K562 (cell line): ENCODE measurements around the gene THSD8. TPM values are rescaled to one million over a fixed set of nuclear protein-coding genes. Genes with fewer than 3 reads are reported as not detected.

Experiments used
- ATAC-seq: fragments of 200-7000 bp; cut with Tn5 transposase; 3 replicates; pipeline ENCODE4 v1.9.1; 2020; ENCODE audit warnings: moderate library complexity
- BruUV-seq: library from RNA; stranded (reverse); fragments of 400-500 nt; replicated peaks from 2 replicates; lab custom pipeline; 2021; lab: Mats Ljungman, UMichigan
- CTCF ChIA-PET: fragments of 300-600 bp; formaldehyde crosslinking; extraction: SDS; loops from one replicate; lab custom pipeline; 2021; ENCODE audit warnings: low intra/inter-chr PET ratio; lab: Yijun Ruan, JAX
- POLR2A ChIA-PET: fragments of 300-600, 350-650 bp; sonication (Branson Sonifier 250); formaldehyde crosslinking; extraction: SDS; loops from one replicate; lab custom pipeline; 2021; ENCODE audit warnings: antibody characterized with exemption, inconsistent platforms; lab: Yijun Ruan, JAX
- DNase-seq, 4 experiments: peaks; one replicate each; pipeline versions ENCODE4 v3.0.0 to v3.0.0-alpha.2; 2011 to 2018; ENCODE audit warnings: low spot score in 3 of 4, mixed read lengths in 3 of 4; ENCODE audit errors: extremely low read depth in 1 of 4
- FAIRE-seq: peaks from 2 replicates; lab custom pipeline; 2011; peaks lifted over from hg19 to GRCh38; lab: Jason Lieb, UNC
- H2AFZ ChIP-seq: 2 replicates; pipeline ENCODE4 v1.6.0; 2011; ENCODE audit warnings: low read depth, low read length, control low read depth, inconsistent platforms
- H3K27ac ChIP-seq: fragments of 200-600 bp; 3 replicates; pipeline ENCODE4 v1.8.0; 2011; ENCODE audit warnings: low read depth, mild to moderate bottlenecking, control low read depth, inconsistent platforms, low read length, moderate library complexity, mixed read lengths; ENCODE audit errors: extremely low read depth
- H3K27me3 ChIP-seq, 2 experiments: fragments of 300-600 bp in 1 of 2; 2 replicates in 1 of 2; 3 replicates in 1 of 2; pipeline versions ENCODE4 v1.6.0 to v1.8.0; 2011; ENCODE audit warnings: inconsistent platforms in 2 of 2, low read length in 2 of 2, mild to moderate bottlenecking in 1 of 2, mixed read lengths in 1 of 2, moderate library complexity in 1 of 2; ENCODE audit not compliant: control insufficient read depth in 2 of 2, insufficient read depth in 2 of 2
- H3K36me3 ChIP-seq: fragments of 300-600 bp; 3 replicates; pipeline ENCODE4 v1.8.0; 2011; ENCODE audit warnings: mild to moderate bottlenecking, low read length, inconsistent platforms; ENCODE audit not compliant: control insufficient read depth, insufficient read depth
- H3K4me1 ChIP-seq, 2 experiments: fragments of 200-600 bp in 1 of 2; replicated peaks in 1 of 2; 2 replicates in 1 of 2; 3 replicates in 1 of 2; pipeline versions ENCODE4 v1.5.1 to v1.8.0; 2011; ENCODE audit warnings: inconsistent platforms in 2 of 2, low read length in 2 of 2, mild to moderate bottlenecking in 1 of 2, mixed read lengths in 1 of 2, moderate library complexity in 1 of 2; ENCODE audit not compliant: control insufficient read depth in 2 of 2, insufficient read depth in 2 of 2
- H3K4me2 ChIP-seq: 2 replicates; pipeline ENCODE4 v1.6.1; 2011; ENCODE audit warnings: low read length, control low read depth, inconsistent platforms, mixed read lengths; ENCODE audit not compliant: insufficient read depth
- H3K4me3 ChIP-seq: fragments of 200-600 bp; sonication (generic), shearing (Covaris generic); 2 replicates; pipeline ENCODE4 v1.5.1; 2016; ENCODE audit warnings: control low read depth, inconsistent platforms
- H3K79me2 ChIP-seq: fragments of 200-600 bp; 3 replicates; pipeline ENCODE4 v1.8.0; 2011; ENCODE audit warnings: low read length, inconsistent platforms; ENCODE audit not compliant: control insufficient read depth, insufficient read depth
- H3K9ac ChIP-seq, 2 experiments: 2 replicates each; pipeline versions ENCODE4 v1.6.0 to v1.6.1; 2011; ENCODE audit warnings: low read depth in 2 of 2, low read length in 2 of 2, control low read depth in 1 of 2, inconsistent platforms in 1 of 2, mild to moderate bottlenecking in 1 of 2, mixed read lengths in 1 of 2; ENCODE audit not compliant: insufficient read depth in 1 of 2
- H3K9me1 ChIP-seq: one replicate; pipeline ENCODE4 v1.6.0; 2011; ENCODE audit warnings: inconsistent platforms, mild to moderate bottlenecking, low read length, moderate library complexity; ENCODE audit not compliant: control insufficient read depth, insufficient read depth
- H3K9me3 ChIP-seq: replicated peaks from 2 replicates; pipeline ENCODE4 v1.5.1; 2011; ENCODE audit warnings: low read depth, low read length, inconsistent platforms; ENCODE audit not compliant: control insufficient read depth, insufficient read depth
- H4K20me1 ChIP-seq: replicated peaks from 2 replicates; pipeline ENCODE4 v1.6.1; 2011; ENCODE audit warnings: low read length, inconsistent platforms, mixed read lengths; ENCODE audit not compliant: control insufficient read depth, insufficient read depth
- EP400 ChIP-seq: fragments of 450-650 bp; IDR thresholded peaks from 2 replicates; pipeline ENCODE4 v1.6.1; 2017; ENCODE audit warnings: antibody characterized with exemption, mild to moderate bottlenecking, moderate library complexity
- GABPA ChIP-seq: fragments of 200-800 bp; sonication (Bioruptor generic); conservative IDR thresholded peaks from 2 replicates; pipeline ENCODE4 v1.6.1; 2016; ENCODE audit warnings: low read depth, missing genetic modification characterization, missing compliant biosample characterization
- MCM3 ChIP-seq: fragments of 450-650 bp; IDR thresholded peaks from 2 replicates; pipeline ENCODE4 v1.6.1; 2016
- NFE2L1 ChIP-seq: fragments of 450-650 bp; IDR thresholded peaks from 2 replicates; pipeline ENCODE4 v1.6.1; 2016; ENCODE audit warnings: missing genetic modification characterization, low read depth, mild to moderate bottlenecking, missing compliant biosample characterization, moderate library complexity, borderline replicate concordance
- NR4A1 ChIP-seq, 2 experiments: fragments of 250-450 bp in 1 of 2; fragments of 450-650 bp in 1 of 2; sonication (Bioruptor Pico) in 1 of 2; IDR thresholded peaks; 2 replicates each; pipeline versions ENCODE4 v1.4.0 to v1.6.1; 2016 to 2020; ENCODE audit warnings: mild to moderate bottlenecking in 2 of 2, missing compliant biosample characterization in 1 of 2, missing genetic modification characterization in 1 of 2, moderate library complexity in 1 of 2
- SNIP1 ChIP-seq: fragments of 450-650 bp; IDR thresholded peaks from 2 replicates; pipeline ENCODE4 v1.7.1; 2017; ENCODE audit warnings: low read depth, mild to moderate bottlenecking
- TOE1 ChIP-seq, 2 experiments: fragments of 450-650 bp in 1 of 2; sonication (generic) in 1 of 2; formaldehyde crosslinking in 1 of 2; IDR thresholded peaks; 2 replicates each; pipeline versions ENCODE4 v1.7.1 to v1.8.0; 2016 to 2022; ENCODE audit warnings: borderline replicate concordance in 2 of 2, mild to moderate bottlenecking in 2 of 2, antibody characterized with exemption in 1 of 2, inconsistent platforms in 1 of 2, low read depth in 1 of 2, missing genetic modification reagents in 1 of 2, moderate library complexity in 1 of 2
- ZBTB9 ChIP-seq: fragments of 450-650 bp; formaldehyde crosslinking; IDR thresholded peaks from 2 replicates; pipeline ENCODE4 v1.4.0; 2020; ENCODE audit warnings: mild to moderate bottlenecking, moderate library complexity
- ZNF354B ChIP-seq: fragments of 250-450 bp; sonication (Bioruptor Pico); IDR thresholded peaks from 2 replicates; pipeline ENCODE4 v1.4.0; 2020
- ZNF395 ChIP-seq: fragments of 200-800 bp; sonication (Bioruptor generic); IDR thresholded peaks from 2 replicates; pipeline ENCODE4 v1.6.1; 2017; ENCODE audit warnings: missing genetic modification characterization, missing compliant biosample characterization
- ZNF592 ChIP-seq: fragments of 450-650 bp; IDR thresholded peaks from 2 replicates; pipeline ENCODE4 v1.6.1; 2017; ENCODE audit warnings: antibody characterized with exemption, mild to moderate bottlenecking
- ZNF695 ChIP-seq: fragments of 450-650 bp; formaldehyde crosslinking; IDR thresholded peaks from 2 replicates; pipeline ENCODE4 v1.4.0; 2020; ENCODE audit warnings: mild to moderate bottlenecking, moderate library complexity
- ZNF778 ChIP-seq: fragments of 450-650 bp; formaldehyde crosslinking; IDR thresholded peaks from 2 replicates; pipeline ENCODE4 v1.4.0; 2020; ENCODE audit warnings: mild to moderate bottlenecking, moderate library complexity
- ZNF830 ChIP-seq: fragments of 250-450 bp; sonication (Bioruptor Pico); IDR thresholded peaks from 2 replicates; pipeline ENCODE4 v1.5.0; 2021; ENCODE audit warnings: mild to moderate bottlenecking
- WGBS: fragments of 100-300 bp; shearing (Covaris generic); methylation state at CpG from one replicate; pipeline ENCODE4 v1.1.6; 2016; ENCODE audit warnings: low coverage, mixed read lengths; ENCODE audit not compliant: insufficient coverage; ENCODE audit errors: missing lambda C conversion rate; 5-methylcytosine and 5-hydroxymethylcytosine counted together
- in situ Hi-C: fragments of 300-500 bp; cut with MboI; formaldehyde crosslinking; loops from 4 replicates; pipeline ENCODE4 v1.15.0; 2018; ENCODE audit warnings: inconsistent platforms, mixed read lengths
- intact Hi-C: fragments of 100-400 bp; cut with micrococcal nuclease; formaldehyde crosslinking; loops from 2 replicates; pipeline ENCODE4 v1.14.2; 2022
- polyA plus RNA-seq, 8 experiments: library from polyadenylated mRNA; depleted of rRNA in 4 of 8; stranded (reverse) in 5 of 8; unstranded in 3 of 8; fragments of >200 nt; fragmentation: Nextera tagmentation in 2 of 8; fragmentation: Illumina TruSeq in 1 of 8; extraction: Ambion mirVana in 2 of 8; extraction: Trizol in 1 of 8; gene quantifications; 2 replicates each; pipeline versions ENCODE4 v1.2.1 to v1.2.3, GENCODE V29; 2011 to 2014; ENCODE audit warnings: inconsistent platforms in 1 of 8, missing spikeins in 1 of 8
- total RNA-seq, 7 experiments: library from RNA; depleted of rRNA in 6 of 7; stranded (reverse); fragments of >200 nt in 6 of 7; fragmentation: Illumina TruSeq in 2 of 7; extraction: Trizol in 2 of 7; gene quantifications; 2 replicates each; pipeline versions ENCODE4 v1.2.1 to v1.2.3, GENCODE V29; 2011 to 2021; ENCODE audit warnings: low replicate concordance in 1 of 7

Gene THSD8
- total and polyA plus RNA-seq, 9 of the 15 experiments (the other 6 are each of a cell fraction or from before 2014, with no cell fraction given) = 8.4 to 42.4 (median 19.9) TPM; not detected in 2

DNA sequence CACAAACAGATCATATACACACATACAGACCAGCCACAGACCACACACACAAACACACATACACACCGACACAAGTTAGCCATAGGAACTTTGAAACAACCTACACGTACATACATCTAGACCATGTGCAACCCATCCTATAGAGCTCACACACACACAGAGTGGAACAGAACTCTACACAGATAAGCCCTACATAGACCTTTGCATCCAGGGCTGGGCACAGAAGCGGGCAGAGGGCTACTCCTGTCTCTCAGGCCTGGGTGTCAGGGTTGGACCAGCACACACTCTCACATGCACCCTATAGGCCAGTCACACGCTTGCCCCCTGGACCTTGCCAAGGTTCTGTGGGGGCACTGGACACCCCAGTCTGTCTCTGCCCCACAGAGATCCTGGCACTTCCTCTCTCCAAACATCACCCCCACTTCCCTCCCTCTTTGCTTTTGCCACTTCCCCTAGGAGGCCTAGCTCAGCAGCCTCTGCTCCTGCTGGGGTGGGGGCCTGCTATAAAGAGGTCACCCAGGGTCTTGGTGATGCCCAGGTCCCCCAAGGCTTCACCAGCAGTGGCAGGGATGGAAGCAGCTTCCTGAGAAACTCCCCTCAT lies 16.3 kb upstream of the THSD8 start:
- H3K36me3 ChIP-seq = no peaks in the 10 kb centered on the region
- H3K27ac ChIP-seq = peak overlapping the region; percentile 97
- peaks cover 70 to 78% of the 10 kb centered on the region in 2 experiments for H3K4me1 ChIP-seq
- CTCF ChIA-PET = no interaction called here
- H2AFZ ChIP-seq = 0 out of 2 replicates have a peak overlapping the region, but pooled peaks have one; percentile 10
- FAIRE-seq (peak; percentile 49), DNase-seq (no peak), ATAC-seq (no peak)
- peak overlapping the region; percentile 95; the same call in 1 of the 2 replicates for H3K4me2 ChIP-seq
- H3K4me3 ChIP-seq = no peak overlapping the region
- in situ Hi-C loops (no loop called here), intact Hi-C loops (no loop called here)
- no peaks in the 10 kb centered on the region for H3K27me3 ChIP-seq
- no peaks in the 10 kb centered on the region for H3K9me3 ChIP-seq
- WGBS = 82% methylated on average over 4 of the region's 4 CpGs
- H4K20me1 ChIP-seq = no peaks in the 10 kb centered on the region
- no peaks in the 10 kb centered on the region for H3K9me1 ChIP-seq
- POLR2A ChIA-PET = no interaction called here
- H3K9ac ChIP-seq = peak overlapping the region; percentile 73 to 79; a peak in 3 of 4 replicates
- H3K79me2 ChIP-seq = peaks cover 5% of the 10 kb centered on the region; the same call in 2 of the 3 replicates
- no TSS peak for BruUV-seq
- TF ChIP-seq ZNF592 = peak; percentile 22; the same call in 1 of the 2 replicates
- TF ChIP-seq ZNF778 (CRISPR knock-in tag) = no peak
- TF ChIP-seq ZNF354B (CRISPR knock-in tag) = no peak
- no peak for TF ChIP-seq TOE1 (IDR thresholded peaks at IDR 0.05; ENCODE audit: borderline replicate concordance)
- no peak for TF ChIP-seq TOE1 (CRISPR knock-in tag; IDR thresholded peaks at IDR 0.05; ENCODE audit: borderline replicate concordance, low read depth)
- no peak for TF ChIP-seq MCM3
- TF ChIP-seq ZNF830 (CRISPR knock-in tag) = no peak
- TF ChIP-seq ZNF695 (CRISPR knock-in tag) = no peak
- no peak for TF ChIP-seq GABPA (tag)
- TF ChIP-seq ZBTB9 (CRISPR knock-in tag) = peak; percentile 15; the same call in 1 of the 2 replicates
- no peak for TF ChIP-seq NFE2L1
- no peak for TF ChIP-seq NR4A1 (CRISPR knock-in tag; IDR thresholded peaks at IDR 0.05)
- no peak for TF ChIP-seq NR4A1 (tag; IDR thresholded peaks at IDR 0.05)
- 0 out of 2 replicates have a peak, but pooled peaks have one; percentile 19 for TF ChIP-seq ZNF395 (CRISPR knock-in tag)
- TF ChIP-seq EP400 = no peak
- no peak for TF ChIP-seq SNIP1
